GM19438 (cell line): ENCODE data around the gene NODAL.

Experiments
- ATAC-seq: cut with Tn5 transposase; IDR thresholded peaks from one replicate; pipeline ENCODE4 v1.9.1; 2021; ENCODE audit warnings: low read depth; ENCODE audit not compliant: unreplicated experiment

NODAL gene

DNA sequence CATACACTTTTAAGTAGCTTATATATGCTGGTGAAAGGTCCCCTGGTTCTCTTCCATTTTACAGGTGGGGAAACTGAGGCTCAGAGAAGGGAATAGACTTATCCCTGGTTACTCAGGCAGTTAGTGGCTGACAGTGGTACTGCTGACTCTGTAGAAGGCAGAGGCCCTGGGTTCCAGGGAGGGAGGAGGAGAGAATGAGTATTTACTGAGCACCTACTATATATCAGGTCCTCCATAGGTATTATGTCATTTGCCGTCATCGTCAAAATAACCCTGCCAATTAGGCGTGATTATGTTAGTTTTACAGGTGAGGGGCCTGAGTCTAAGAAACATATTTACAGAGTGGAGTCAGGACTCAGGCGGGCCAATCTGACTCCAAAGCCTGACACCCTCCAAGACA, 23.8 kb upstream of the NODAL start:
- ATAC-seq, result no peak

DNA sequence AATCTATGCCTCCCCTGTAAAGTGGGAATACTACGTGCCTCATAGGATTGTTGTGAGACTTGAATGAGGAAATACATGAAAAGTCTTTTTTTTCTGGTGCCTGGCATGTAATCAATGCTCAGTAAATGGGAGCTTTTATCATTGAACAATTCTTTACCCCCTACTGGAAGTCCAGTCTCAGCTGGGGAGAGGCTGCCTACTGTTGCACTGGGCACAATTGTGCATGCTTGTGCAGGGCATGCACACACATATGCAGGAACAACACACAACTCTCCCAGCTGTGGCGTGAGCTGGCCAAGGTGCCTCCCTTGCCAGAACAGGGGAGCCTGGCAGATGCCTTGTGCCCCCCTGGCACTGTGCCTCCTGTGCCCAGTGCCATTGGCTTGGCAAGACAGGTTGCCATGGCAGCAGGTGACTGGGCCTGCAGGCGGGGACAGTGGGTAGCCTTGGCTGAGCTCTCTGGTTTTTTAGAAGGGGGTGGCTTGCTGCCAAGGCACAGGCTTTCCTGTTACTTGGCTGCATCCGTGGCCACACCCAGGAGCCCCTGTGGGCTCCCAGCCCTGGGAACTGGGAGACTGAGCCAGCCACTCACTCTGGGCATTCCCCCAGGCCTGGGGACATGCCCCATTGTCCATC, 21.0 kb upstream of the NODAL start:
- ATAC-seq, result no peak

DNA sequence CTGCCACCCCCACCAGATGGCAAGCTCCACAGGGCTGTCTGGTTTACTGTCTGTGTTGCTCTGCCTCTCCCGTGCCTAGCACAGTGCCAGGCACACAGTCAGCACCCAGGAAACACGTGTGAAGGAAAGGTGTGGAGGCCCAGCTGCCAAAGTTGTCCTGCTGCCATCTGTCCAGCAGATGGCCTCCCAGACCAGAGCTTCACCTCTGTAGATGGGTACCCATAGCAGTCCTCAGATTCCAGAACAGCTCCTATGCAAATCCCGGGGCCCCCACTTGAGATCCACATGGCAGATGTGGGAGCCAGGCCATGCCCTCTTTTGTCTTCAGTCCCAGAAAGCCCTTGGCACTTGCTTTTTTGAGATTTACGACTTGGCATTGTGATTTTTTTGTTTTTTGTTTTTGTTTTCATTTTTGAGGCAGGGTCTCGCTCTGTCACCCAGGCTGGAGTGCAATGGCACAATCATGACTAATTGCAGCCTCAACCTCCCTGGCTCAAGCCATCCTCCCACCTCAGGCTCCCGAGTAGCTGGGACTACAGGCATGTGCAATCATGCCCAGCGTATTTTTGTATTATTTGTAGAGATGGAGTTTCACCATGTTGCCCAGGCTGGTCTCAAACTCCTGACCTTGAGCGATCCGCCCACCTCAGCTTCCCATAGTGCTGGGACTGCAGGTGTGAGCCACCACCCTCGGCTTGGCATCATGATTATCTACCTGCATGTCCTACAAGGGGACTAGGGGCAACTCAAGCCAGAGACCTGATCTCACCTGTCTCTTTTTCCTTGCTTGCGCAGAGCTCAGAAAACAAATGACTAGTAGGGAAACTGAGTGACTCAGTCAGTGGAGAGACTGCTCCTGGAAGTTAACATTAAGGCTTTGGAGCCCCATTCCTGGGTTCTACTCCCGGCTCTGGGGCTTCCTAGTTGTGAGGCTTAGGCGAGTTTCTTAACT, 20.2 kb upstream of the NODAL start:
- no peak for ATAC-seq

DNA sequence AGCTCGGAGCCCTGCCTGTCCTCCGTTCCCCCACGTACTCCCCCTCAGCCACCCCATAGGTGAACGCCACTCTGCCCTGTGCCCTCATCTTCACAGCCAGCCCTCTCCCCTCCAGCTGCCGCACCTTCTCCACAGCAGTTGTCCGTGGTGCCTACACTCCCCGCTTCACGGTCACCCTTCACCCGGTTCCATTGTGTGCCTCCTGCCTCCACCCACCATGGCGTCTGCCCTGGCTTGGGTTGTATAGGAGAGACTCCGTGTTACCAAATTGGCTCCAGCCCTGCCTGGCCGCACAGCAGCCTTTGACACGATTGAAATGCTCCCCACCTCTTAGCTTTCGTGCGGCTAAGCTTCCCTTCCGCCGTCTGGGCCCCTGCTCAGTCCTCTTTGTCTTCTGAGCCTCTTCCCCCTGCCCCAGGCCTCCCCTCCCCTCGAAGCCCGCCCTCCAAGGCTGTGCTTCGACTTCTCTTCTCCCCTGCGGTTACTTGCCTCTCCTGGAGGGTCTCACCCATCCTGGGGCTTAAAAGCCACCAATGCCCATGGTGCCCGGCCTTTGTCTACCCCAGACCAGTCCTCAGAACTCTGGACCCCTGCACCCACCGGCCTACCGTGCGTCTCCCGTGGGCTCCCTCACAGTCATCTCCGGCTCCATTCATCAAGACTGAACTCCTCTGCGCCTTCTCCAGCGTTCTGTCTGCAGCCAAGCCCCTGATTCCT, 18.5 kb upstream of the NODAL start:
- ATAC-seq, result no peak

DNA sequence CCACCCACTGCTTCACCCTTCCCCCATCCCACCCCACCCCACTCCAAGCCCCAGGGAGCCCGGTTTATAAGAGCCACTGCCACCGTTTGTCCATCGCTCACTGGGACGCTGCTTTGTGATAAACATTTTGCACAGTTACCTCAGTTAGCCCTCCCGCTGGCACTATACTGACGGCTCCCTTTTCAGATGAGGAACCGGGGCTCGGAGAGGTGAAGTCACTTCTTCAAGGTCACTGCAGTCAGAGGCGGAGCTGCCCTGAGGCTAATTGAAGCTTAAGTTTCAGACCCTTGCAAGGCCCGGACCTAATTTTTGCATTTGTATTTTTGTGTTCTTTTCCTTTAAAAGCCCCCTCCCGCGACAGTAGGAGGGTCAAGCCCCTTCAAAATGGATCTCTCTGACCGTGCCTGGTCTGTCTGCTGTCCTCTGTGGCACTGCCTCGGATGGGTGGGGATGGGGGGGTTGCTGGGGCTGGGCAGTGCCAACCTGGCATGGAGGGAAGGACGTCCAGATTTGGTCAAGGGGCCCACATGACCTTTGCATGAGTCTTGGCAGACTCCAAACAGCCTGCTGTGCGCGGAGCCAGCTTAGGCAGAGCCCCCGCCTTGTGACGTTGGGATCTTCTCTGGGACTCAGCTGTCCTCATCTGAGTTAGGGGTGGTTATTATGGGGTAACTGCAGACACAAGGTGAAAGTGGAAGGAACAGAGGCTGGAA, 17.7 kb upstream of the NODAL start:
- no peak for ATAC-seq

DNA sequence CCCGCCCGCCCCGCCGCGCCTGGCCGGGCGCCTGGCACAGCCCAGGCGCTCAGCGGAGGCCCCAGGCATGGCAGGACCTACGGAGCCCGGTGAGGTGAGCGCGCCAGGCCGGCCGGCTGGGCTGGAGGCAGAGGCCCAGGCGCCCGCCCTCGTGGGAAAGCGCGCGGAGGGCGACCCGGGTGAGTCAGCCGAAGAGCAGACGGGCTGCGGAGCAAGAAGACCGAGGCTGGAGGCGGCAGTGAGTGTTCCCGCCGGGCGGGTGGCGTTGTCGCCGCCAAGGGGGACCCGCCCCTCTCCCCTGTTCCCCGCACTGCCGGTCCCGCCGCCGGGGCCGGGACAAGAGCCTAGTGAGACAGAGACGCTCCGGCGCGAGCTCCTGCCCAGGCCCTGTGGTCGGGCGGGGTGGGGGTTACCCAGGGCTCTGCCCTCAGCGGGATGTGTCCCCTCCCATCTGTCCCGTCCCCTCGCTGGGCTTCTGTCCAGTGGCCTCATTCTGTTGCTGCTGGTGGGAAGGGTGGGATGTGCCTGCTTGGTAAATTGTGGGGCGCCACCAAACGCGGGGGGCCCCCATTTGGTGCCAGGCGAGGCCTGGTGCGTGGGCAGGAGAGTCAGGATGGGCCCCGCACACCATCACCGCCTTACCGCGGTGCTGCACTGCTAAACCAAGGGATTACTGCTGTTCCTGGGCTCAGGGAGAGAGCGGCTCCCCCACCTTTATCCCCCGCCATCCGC, 17.0 kb upstream of the NODAL start:
- ATAC-seq, result no peak

DNA sequence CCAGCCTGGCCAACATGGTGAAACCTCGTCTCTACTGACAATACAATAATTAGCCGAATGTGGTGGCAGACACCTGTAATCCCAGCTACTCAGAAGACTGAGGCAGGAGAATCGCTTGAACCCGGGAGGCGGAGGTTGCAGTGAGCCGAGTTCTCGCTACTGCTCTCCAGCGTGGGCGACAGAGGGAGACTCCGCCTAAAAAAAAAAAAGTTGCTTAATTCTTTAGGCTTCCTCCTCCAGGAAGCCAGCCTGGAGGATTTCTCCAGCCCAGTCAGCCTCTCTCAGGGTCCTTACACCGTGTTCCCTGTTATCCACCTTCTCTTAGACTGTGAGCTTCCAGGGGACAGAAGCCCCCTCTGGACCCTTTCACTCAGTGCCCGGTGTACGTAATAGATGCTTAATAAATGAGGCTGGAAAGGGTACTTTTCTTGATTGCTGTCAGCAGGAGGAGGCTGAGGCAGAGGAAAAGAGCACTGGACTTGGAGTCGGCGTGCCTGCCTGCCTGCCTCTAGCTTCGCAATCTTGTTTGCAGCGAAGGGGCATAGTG, 16.4 kb upstream of the NODAL start:
- no peak for ATAC-seq

DNA sequence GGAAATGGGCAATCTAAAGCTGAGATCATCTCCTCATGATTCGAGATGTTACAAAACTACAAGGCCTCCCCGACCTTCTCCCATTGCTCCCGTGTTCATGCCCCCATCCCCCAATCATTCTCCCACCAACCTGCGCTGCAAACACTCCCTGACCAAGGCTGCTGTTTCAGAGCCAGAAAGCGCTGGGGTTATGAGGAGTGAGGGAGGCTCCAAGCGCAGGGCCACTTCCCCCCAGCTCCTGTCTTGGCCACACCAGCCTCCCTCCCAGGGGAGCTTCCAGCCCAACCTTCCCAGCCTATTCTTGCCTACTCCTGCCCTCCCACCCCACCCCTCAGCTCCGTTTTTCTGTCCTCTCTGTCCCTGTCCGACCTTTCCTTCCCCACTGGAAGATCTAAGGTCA, 14.7 kb upstream of the NODAL start:
- no peak for ATAC-seq

DNA sequence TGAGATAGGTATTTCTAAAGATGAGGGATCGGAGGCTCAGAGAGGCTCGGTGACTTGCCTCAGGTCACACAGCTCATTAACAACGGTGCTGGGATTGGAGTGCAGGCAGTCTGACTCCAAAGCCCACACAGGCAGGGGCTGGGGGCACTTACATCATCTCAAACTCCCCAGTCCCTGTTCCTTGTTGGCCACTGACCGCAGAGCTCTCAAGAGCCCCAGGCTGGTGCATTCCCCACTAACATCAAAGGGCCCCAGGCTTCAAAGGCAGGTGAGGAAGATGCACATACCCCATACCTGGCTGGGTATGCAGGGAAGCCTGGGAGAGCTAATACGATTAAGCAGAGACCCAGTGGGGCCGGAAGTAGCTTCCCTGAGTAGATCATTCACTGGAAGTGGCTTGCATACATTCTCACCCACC, 13.7 kb upstream of the NODAL start:
- ATAC-seq, result no peak

DNA sequence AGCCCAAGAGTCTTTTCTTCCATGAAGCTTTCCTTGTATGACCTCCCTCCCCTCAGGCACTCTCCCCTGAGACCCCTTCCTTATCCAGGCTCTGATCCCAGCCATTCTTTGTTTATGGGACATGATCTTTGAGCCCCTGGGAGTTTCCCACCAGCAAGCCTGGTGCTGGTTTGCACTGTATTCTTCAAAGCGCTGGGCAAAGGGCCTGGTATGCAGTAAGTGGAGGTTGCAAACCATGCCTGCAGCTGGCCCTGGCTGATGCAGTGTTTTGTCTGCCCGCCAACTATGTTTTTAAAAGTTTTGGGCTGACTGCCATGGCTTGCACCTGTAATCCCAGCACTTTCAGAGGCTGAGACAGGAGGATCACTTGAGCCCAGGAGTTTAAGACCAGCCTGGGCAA, 6.8 kb upstream of the NODAL start:
- ATAC-seq, result no peak

DNA sequence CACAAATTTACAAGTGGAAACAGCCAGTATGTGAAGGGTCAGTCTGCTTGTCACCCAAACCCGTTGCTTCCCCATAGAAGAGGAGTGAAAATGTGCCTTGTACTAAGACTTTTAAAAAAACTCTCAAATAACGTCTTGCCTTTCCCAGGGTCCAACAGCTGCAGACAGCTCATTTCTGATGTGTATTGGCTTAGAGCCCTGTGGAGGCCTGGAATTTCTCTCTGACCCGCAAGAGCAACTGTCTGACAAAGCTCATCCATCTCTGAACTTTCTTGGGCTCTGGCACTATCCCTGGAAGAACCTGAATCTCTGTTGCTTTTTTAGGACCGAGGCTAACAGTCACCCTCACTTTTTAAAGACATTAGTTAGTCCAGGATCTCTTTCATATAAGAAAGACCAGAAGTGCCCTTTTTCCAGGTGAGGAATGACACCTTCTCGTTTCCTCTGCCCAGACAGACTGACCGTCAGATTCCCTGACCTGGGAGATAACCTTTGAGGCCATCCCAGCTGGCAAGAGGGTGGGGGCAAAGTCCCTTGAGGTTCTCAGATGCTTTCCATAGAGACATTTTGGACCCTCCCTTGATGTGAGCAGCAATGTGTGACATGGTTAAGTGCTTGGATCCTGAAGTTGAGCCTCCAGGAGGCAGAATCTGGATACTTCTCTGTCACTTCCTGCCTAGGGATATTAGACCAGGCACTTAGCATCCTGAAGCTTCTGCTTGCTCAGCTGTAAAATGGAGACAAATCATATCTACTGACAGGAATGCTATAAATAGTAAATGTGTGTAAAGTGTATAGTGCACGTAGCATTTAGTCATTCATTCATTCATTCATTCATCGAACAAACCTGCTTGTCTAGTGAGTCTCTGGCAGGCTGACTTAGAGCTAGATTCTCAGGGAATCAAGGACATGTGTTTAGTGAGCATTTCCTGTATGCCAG, 4.5 kb upstream of the NODAL start:
- ATAC-seq, result no peak

DNA sequence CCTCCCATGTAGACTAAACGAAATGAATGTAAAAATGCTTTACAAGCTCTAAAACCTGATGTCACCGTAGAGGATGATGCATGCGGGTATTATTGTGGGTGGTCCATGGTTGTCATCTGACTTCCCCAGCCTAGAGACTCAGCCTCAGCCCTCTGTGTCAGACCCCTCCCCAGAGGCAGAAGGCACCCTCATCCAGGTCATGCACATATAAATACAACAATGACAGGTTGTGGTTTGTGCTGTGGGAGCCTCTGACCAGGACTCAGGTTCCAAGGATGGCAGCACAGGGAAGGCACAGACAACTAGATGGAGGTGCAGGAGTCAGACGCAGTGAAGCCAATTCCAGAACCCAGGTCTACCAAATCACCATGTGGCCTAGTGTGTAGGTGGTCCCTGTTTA, 3.3 kb upstream of the NODAL start:
- no peak for ATAC-seq

DNA sequence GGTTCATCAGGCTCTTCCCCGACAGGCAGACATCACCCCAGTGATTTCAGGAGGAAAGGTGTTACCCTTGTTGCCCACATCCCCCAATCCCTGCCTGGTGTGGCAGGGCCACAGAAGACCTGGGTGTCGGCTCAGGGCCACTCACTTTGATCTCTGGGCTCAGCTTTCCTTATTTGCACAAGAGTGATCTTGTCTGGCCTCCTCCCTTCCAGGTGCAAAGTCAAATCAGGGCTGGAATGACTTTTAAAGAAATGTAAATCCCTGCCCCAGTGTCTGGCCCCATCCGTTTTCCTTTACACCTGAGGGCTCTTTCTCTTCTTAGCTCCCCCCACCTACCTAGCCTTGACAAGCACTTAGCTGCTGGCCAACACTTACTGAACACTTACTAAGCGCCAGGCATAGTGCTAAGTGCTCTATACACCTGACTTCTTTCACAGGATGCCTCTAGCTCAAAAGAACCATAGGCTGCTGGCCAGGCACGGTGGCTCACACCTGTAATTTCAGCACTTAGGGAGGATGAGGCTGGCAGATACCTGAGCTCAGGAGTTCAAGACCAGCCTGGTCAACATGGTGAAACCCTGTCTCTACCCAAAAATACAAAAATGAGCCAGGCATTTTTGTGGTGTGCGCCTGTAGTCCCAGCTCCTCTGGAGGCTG, 979 bp upstream of the NODAL start:
- no peak for ATAC-seq

DNA sequence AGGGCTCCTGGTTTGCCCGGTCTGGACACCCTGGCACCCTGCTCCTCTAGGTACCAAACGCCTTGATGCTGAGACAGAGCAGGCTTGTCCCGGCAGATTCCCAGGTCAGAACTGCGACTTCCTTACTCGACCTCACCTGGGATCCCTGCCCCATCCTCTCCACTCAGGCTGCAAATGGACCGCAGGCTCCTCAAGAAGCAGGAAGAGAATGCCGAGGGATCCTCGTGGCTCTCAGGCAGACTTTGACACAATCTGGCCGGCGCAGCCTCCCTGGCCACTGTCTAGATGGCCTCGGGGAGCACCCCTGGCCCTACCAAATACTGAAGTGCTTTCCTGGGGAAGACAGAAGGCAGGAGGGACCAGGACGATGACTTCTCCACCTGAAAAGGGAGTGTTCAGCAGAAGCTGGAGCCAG, 421 bp upstream of the NODAL start:
- ATAC-seq, result no peak

DNA sequence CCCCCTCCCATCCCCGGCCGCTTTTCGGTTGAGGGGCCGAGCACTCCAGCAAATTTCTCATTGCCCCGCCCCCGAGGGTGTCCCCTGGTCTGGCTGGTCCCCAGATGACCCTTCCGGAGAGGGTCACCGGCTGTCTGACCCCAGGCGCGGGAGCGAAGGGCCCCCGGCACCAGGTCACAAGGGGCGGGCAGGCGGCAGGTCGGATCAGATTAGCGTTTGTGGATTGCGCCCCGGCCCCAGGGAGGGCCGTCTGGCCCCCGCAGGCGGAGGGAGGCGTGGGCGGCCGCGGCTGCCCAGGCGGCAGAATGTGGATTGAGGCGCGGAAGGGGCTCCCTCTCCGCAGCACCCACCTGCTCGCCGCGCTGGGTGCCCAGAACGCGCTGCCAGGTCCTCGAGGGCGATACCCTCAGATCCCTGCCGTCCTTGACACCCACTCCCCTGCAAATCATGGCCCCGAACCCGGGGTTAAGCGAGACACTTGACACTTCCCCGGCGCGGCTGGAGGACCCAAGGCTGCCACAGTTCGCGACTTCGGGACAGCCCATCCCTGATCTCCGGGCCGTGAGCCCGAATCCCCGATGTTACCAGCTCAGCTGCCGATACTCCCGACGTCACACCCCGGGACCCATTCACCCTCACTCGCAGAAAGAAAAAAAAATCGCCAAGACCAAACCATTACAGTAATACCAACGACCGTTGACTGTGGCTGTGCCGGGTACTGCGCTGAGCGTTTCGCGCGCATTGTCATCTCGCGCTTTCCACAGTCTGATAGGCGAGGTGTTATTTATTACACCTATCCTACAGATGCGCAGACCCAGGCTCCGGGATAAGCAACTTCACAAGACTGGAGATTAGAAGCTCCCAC, 953 bp downstream of the NODAL start:
- no peak for ATAC-seq

DNA sequence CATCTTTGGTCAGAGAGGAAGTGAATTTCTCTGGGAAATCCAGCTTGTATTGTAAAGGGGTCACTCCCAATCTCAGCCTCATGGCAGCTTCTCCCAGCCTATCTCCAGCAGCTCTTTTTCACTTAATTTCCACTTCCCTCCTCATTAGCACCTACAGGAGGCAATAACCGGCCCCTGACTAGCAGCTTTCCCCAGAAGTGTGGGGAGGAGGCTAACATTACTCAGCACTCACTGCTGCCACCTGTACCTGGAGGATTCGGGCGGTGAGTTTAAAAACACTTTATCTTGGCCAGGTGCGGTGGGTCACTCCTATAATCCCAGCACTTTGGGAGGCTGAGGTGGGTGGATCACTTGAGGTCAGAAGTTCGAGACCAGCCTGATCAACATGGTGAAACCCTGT, 3.8 kb downstream of the NODAL start:
- no peak for ATAC-seq
